Testis (tissue), 3 donors: Measurements from ENCODE around the gene RNF123. TPM values are rescaled to one million over a fixed set of nuclear protein-coding genes. Genes with fewer than 3 reads are reported as not detected.
A peak's percentile ranks its signal among the peaks of the same experiment; 100 is the strongest.

Experiments used
- DNase-seq: peaks from one replicate; pipeline ENCODE4 v3.0.0-alpha.2; 2019
- H3K27ac ChIP-seq, 2 donors: fragments of 200-600 bp; sonication (generic); one replicate each; pipeline ENCODE4 v1.5.1; 2019
- H3K27me3 ChIP-seq: fragments of 200-600 bp; sonication (generic); one replicate; pipeline ENCODE4 v1.5.1; 2019
- H3K36me3 ChIP-seq: fragments of 200-600 bp; sonication (generic); one replicate; pipeline ENCODE4 v1.5.1; 2017; ENCODE audit warnings: low read depth; ENCODE audit errors: missing control alignments
- H3K4me1 ChIP-seq: fragments of 200-600 bp; sonication (generic); one replicate; pipeline ENCODE4 v1.5.1; 2019
- H3K4me3 ChIP-seq, 2 donors: fragments of 200-600 bp; sonication (generic); one replicate each; pipeline ENCODE4 v1.5.1; 2017 to 2019
- H3K9me3 ChIP-seq: fragments of 200-600 bp; sonication (generic); one replicate; pipeline ENCODE4 v1.5.1; 2017
- CTCF ChIP-seq, 3 experiments: fragments of 450-650 bp in 2 of 3; fragments of 200-600 bp in 1 of 3; sonication (generic) in 1 of 3; IDR thresholded peaks; one replicate each; pipeline ENCODE4 v1.5.1; 2016 to 2019; ENCODE audit warnings: antibody characterized with exemption in 3 of 3, mild to moderate bottlenecking in 2 of 3, moderate library complexity in 1 of 3
- POLR2A ChIP-seq: fragments of 450-650 bp; IDR thresholded peaks from one replicate; pipeline ENCODE4 v1.6.1; 2017; ENCODE audit warnings: antibody characterized with exemption, mild to moderate bottlenecking, moderate library complexity
- WGBS, 2 donors: methylation state at CpG; one replicate each; pipeline ENCODE4 v1.1.5; 2018; 5-methylcytosine and 5-hydroxymethylcytosine counted together
- intact Hi-C: fragments of 100-400 bp; cut with DNase I; formaldehyde crosslinking; loops from one replicate; pipeline ENCODE4 v1.15.1; 2023; ENCODE audit warnings: low total_unique reads
- polyA plus RNA-seq: library from polyadenylated mRNA; stranded (reverse); fragments of 350-450 nt; fragmentation: Illumina TruSeq; extraction: RNeasy Lipid Tissue Mini Kit (QIAGEN cat#74804); gene quantifications from one replicate; pipeline ENCODE4 v1.2.3, GENCODE V29; 2014; ENCODE audit warnings: low read depth, low replicate concordance; ENCODE audit not compliant: insufficient read depth
- small RNA-seq, 2 donors: library from RNA; depleted of rRNA; stranded (forward); fragments of <200 nt; gene quantifications; one replicate each; pipeline ENCODE3, GENCODE V24; 2016
- total RNA-seq, 2 donors: library from RNA; depleted of rRNA; stranded (reverse); fragments of >200 nt; gene quantifications; one replicate each; pipeline ENCODE4 v1.2.3, GENCODE V29; 2016

The RNF123 gene
- total and polyA plus RNA-seq, 3 donors from 2014 or later, result 54.7 to 79.7 (median 72.4) TPM

DNA sequence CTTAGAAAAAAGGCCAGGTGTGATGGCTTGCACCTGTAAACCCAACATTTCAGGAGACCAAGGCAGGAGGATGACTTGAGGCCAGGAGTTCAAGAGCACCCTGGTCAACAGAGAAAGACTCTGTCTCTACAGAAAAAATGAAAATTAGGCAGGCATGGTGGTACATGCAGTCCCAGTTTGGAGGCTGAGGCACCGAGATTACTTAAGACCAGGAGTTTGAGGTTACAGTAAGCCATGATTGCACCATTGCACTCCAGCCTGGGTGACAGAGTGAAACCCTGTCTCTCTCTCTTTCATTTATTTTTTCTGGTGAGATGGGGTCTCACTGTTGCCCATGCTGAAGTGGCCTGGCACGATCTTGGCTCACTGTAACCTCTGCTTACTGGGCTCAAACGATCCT is 72.3 kb downstream of the RNF123 start:
- 78 to 92% methylated on average over 3 of the region's 3 CpGs for WGBS, 2 donors
- DNase-seq, result no peak
- intact Hi-C loops, result no loop called here
- TF ChIP-seq CTCF (IDR thresholded peaks at IDR 0.05) (no peak), POLR2A (no peak)
- Histone ChIP-seq H3K27me3 (no peaks in the 10 kb centered on the region), H3K4me1 (peaks cover 17% of the 10 kb centered on the region), H3K4me3 (no peak overlapping the region), H3K36me3 (no peaks in the 10 kb centered on the region), H3K9me3 (no peaks in the 10 kb centered on the region), H3K27ac (no peak overlapping the region)

GRCh38 chr3:49763981-49764380 is 74.6 kb downstream of the RNF123 start:
- H3K27me3 ChIP-seq, result no peaks in the 10 kb centered on the region
- WGBS, 2 donors, result 84 to 90% methylated on average over 4 of the region's 4 CpGs
- H3K4me3 ChIP-seq, result no peak overlapping the region
- peaks cover 13% of the 10 kb centered on the region for H3K4me1 ChIP-seq
- H3K36me3 ChIP-seq, result no peaks in the 10 kb centered on the region
- no peaks in the 10 kb centered on the region for H3K9me3 ChIP-seq
- no peak for TF ChIP-seq CTCF (IDR thresholded peaks at IDR 0.05)
- TF ChIP-seq POLR2A, result no peak
- H3K27ac ChIP-seq, result no peak overlapping the region
- DNase-seq, result no peak
- intact Hi-C loops, result no loop called here

DNA sequence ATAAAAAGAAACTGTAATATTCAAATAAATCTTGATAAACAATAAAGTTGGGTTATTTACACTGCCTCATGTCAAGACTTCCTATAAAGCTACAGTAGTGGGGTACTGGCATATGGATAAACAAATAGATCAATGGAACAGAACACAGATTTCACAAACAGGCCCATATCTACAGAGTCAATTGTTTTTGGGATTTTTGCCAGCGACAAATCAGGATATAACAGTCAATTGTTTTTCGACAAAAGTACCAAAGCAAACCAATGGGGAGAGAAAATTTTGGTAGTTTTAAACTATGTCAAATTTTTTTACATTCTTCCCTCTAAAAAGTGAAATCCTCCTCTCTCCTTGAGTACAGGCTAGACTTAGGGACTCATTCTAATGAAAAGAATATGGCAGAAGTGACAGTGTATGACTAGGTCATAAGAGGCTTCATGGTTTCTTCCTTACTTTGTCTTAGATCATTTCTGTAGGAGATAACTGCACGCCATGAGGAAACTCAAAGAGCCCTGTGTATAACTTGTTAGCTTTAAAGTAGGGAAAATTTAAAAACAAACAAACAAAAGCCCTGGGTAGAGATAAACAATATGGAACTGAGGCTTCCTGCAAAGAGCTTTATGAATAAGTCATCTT is 80.0 kb downstream of the RNF123 start:
- no peaks in the 10 kb centered on the region for H3K36me3 ChIP-seq
- H3K9me3 ChIP-seq, result no peaks in the 10 kb centered on the region
- no peak for DNase-seq
- peak overlapping the region; percentile 45 to 68 for H3K27ac ChIP-seq
- intact Hi-C loops, result no loop called here
- H3K4me1 ChIP-seq, result peaks cover 18% of the 10 kb centered on the region
- H3K4me3 ChIP-seq, result no peak overlapping the region
- 75% methylated on average over 3 of the region's 3 CpGs for WGBS, 2 donors
- TF ChIP-seq POLR2A (no peak), CTCF (IDR thresholded peaks at IDR 0.05) (no peak)
- H3K27me3 ChIP-seq, result no peaks in the 10 kb centered on the region

DNA sequence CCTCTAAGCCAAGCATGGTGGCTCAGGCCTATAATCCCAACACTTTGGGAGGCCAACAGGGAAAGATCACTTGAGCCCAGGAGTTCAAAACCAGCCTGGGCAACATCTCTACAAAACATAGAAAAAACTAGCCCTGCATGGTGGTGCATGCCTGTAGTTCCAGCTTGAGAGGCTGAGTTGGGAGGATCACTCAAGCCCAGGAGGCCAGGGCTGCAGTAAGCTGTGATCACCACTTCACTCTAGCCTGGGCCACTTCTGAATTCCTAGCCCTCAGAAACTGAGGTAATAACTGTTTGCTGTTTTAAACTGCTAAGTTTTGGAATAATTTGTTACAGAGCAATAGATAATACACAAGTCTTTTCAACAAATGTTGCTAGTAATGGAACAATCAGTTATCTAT is 80.6 kb downstream of the RNF123 start:
- TF ChIP-seq CTCF (IDR thresholded peaks at IDR 0.05) (no peak), POLR2A (no peak)
- peak overlapping the region; percentile 45 to 68 for H3K27ac ChIP-seq
- intact Hi-C loops, result no loop called here
- DNase-seq, result peak; percentile 24
- no peaks in the 10 kb centered on the region for H3K27me3 ChIP-seq
- peaks cover 18% of the 10 kb centered on the region for H3K4me1 ChIP-seq
- no peaks in the 10 kb centered on the region for H3K36me3 ChIP-seq
- H3K9me3 ChIP-seq, result no peaks in the 10 kb centered on the region
- no peak overlapping the region for H3K4me3 ChIP-seq

Small RNA genes within 50 kb of the gene (small RNA-seq; reads per million reads assigned to genes)
- gene AMIGO3 (0 reads per million in 2 donors), gene COX6CP14 (0 reads per million in 2 donors)

Other genes starting within 250 kb of the RNF123 start
- 100 to 1,000 TPM; 169 to 216 TPM for gene DAG1, start 219.3 kb upstream of the RNF123 start, total RNA-seq
- gene DAG1, start 219.3 kb upstream of the RNF123 start, polyA plus RNA-seq, result 85.8 TPM
- 10 to 100 TPM; 18.9 to 25.3 TPM for gene BSN, start 135.1 kb upstream of the RNF123 start, total RNA-seq
- gene BSN, start 135.1 kb upstream of the RNF123 start, polyA plus RNA-seq, result 9.9 TPM
- 10 to 100 TPM; 76.7 to 94.5 TPM for gene APEH, start 15.2 kb upstream of the RNF123 start, total RNA-seq
- gene APEH, start 15.2 kb upstream of the RNF123 start, polyA plus RNA-seq, result 72.3 TPM
- 10 to 100 TPM; 60.3 to 67.1 TPM for gene MST1, start 83 bp upstream of the RNF123 start, total RNA-seq
- 73.4 TPM for gene MST1, start 83 bp upstream of the RNF123 start, polyA plus RNA-seq
- 10 to 100 TPM in 1 of 2 donors, 1 to 10 TPM in 1; 8.8 to 14.8 TPM for gene AMIGO3, start 30.1 kb downstream of the RNF123 start, total RNA-seq
- 3.0 TPM for gene AMIGO3, start 30.1 kb downstream of the RNF123 start, polyA plus RNA-seq
- 10 to 100 TPM; 15.7 to 23.4 TPM for gene GMPPB, start 34.4 kb downstream of the RNF123 start, total RNA-seq
- 16.8 TPM for gene GMPPB, start 34.4 kb downstream of the RNF123 start, polyA plus RNA-seq
- 100 to 1,000 TPM in 1 of 2 donors, 10 to 100 TPM in 1; 97.4 to 134 TPM for gene IP6K1, start 97.0 kb downstream of the RNF123 start, total RNA-seq
- gene IP6K1, start 97.0 kb downstream of the RNF123 start, polyA plus RNA-seq, result 96.0 TPM
- 1 to 10 TPM; 5.5 to 5.9 TPM for gene CDHR4, start 110.3 kb downstream of the RNF123 start, total RNA-seq
- gene CDHR4, start 110.3 kb downstream of the RNF123 start, polyA plus RNA-seq, result 11.7 TPM
- gene INKA1, start 113.7 kb downstream of the RNF123 start, total RNA-seq, result 1 to 10 TPM; 5.1 to 6.3 TPM
- 4.0 TPM for gene INKA1, start 113.7 kb downstream of the RNF123 start, polyA plus RNA-seq
- gene UBA7, start 124.4 kb downstream of the RNF123 start, total RNA-seq, result 10 to 100 TPM; 34.0 to 49.7 TPM
- 27.2 TPM for gene UBA7, start 124.4 kb downstream of the RNF123 start, polyA plus RNA-seq
- gene TRAIP, start 167.0 kb downstream of the RNF123 start, total RNA-seq, result 10 to 100 TPM; 15.8 to 21.3 TPM
- gene TRAIP, start 167.0 kb downstream of the RNF123 start, polyA plus RNA-seq, result 16.0 TPM
- gene CAMKV, start 180.3 kb downstream of the RNF123 start, total RNA-seq, result 1 to 10 TPM; 1.2 to 2.3 TPM
- 4.0 TPM for gene CAMKV, start 180.3 kb downstream of the RNF123 start, polyA plus RNA-seq
- 10 to 100 TPM in 1 of 2 donors, 1 to 10 TPM in 1; 7.6 to 11.2 TPM for gene MST1R, start 214.3 kb downstream of the RNF123 start, total RNA-seq
- 15.9 TPM for gene MST1R, start 214.3 kb downstream of the RNF123 start, polyA plus RNA-seq
- 10 to 100 TPM; 16.4 to 17.3 TPM for gene MON1A, start 240.3 kb downstream of the RNF123 start, total RNA-seq
- 23.9 TPM for gene MON1A, start 240.3 kb downstream of the RNF123 start, polyA plus RNA-seq